Neutrophil (primary cell): Measurements from ENCODE around the gene FANCL.

Experiments
- H3K27ac ChIP-seq: fragments of 200-600 bp; sonication (generic); 2 replicates; pipeline ENCODE4 v1.5.1; 2016; ENCODE audit warnings: mild to moderate bottlenecking, moderate library complexity
- H3K27me3 ChIP-seq: fragments of 200-600 bp; sonication (generic); 2 replicates; pipeline ENCODE4 v1.6.0; 2016; ENCODE audit warnings: mild to moderate bottlenecking
- H3K36me3 ChIP-seq: fragments of 200-600 bp; sonication (generic); 2 replicates; pipeline ENCODE4 v1.5.1; 2017
- H3K4me1 ChIP-seq, 2 experiments: fragments of 200-600 bp in 1 of 2; sonication (generic) in 1 of 2; 1 replicate in 1 of 2; 2 replicates in 1 of 2; pipeline versions ENCODE4 v1.5.1 to v1.6.1; 2013 to 2016; ENCODE audit warnings: low read depth in 1 of 2, low read length in 1 of 2, mild to moderate bottlenecking in 1 of 2, moderate library complexity in 1 of 2; ENCODE audit not compliant: control insufficient read depth in 1 of 2, insufficient read depth in 1 of 2
- H3K4me3 ChIP-seq, 2 experiments: fragments of 200-600 bp in 1 of 2; sonication (generic) in 1 of 2; 1 replicate in 1 of 2; 2 replicates in 1 of 2; pipeline ENCODE4 v1.5.1; 2013 to 2016; ENCODE audit warnings: low read depth in 1 of 2, low read length in 1 of 2, mild to moderate bottlenecking in 1 of 2, moderate library complexity in 1 of 2
- H3K9me3 ChIP-seq: fragments of 200-600 bp; sonication (generic); 2 replicates; pipeline ENCODE4 v1.5.1; 2016
- CTCF ChIP-seq: fragments of 200-600 bp; sonication (generic); IDR thresholded peaks from 2 replicates; pipeline ENCODE4 v1.5.1; 2016; ENCODE audit warnings: antibody characterized with exemption

Gene FANCL

GRCh38 chr2:58135861-58136260 is 105.3 kb downstream of the FANCL start:
- H3K9me3 ChIP-seq, result no peaks in the 10 kb centered on the region
- no peak for TF ChIP-seq CTCF
- H3K27me3 ChIP-seq, result no peaks in the 10 kb centered on the region
- no peaks in the 10 kb centered on the region for H3K4me1 ChIP-seq
- peaks cover 15% of the 10 kb centered on the region for H3K36me3 ChIP-seq
- H3K27ac ChIP-seq, result no peak overlapping the region
- H3K4me3 ChIP-seq, result no peak overlapping the region

- no peaks in the 10 kb centered on the region for H3K27me3 ChIP-seq
- H3K4me1 ChIP-seq, result no peaks in the 10 kb centered on the region
- no peak overlapping the region for H3K27ac ChIP-seq
- no peak for TF ChIP-seq CTCF
- no peaks in the 10 kb centered on the region for H3K9me3 ChIP-seq
- no peak overlapping the region for H3K4me3 ChIP-seq
- H3K36me3 ChIP-seq, result peaks cover 8% of the 10 kb centered on the region
Measured at GRCh38 chr2:58133395-58133794, 107.7 kb downstream of the FANCL start.

GRCh38 chr2:58131191-58132011 is 109.7 kb downstream of the FANCL start:
- Histone ChIP-seq H3K4me1 (no peaks in the 10 kb centered on the region), H3K27ac (no peak overlapping the region), H3K27me3 (no peaks in the 10 kb centered on the region), H3K36me3 (peaks cover 8% of the 10 kb centered on the region), H3K9me3 (no peaks in the 10 kb centered on the region), H3K4me3 (no peak overlapping the region)
- TF ChIP-seq CTCF, result no peak

GRCh38 chr2:58130238-58130637 is 110.9 kb downstream of the FANCL start:
- no peak for TF ChIP-seq CTCF
- no peaks in the 10 kb centered on the region for H3K4me1 ChIP-seq
- H3K27ac ChIP-seq, result no peak overlapping the region
- H3K4me3 ChIP-seq, result no peak overlapping the region
- H3K36me3 ChIP-seq, result peaks cover 8% of the 10 kb centered on the region
- H3K27me3 ChIP-seq, result no peaks in the 10 kb centered on the region
- H3K9me3 ChIP-seq, result no peaks in the 10 kb centered on the region

- no peak overlapping the region for H3K4me3 ChIP-seq
- no peaks in the 10 kb centered on the region for H3K9me3 ChIP-seq
- no peaks in the 10 kb centered on the region for H3K27me3 ChIP-seq
- peaks cover 6% of the 10 kb centered on the region for H3K36me3 ChIP-seq
- no peaks in the 10 kb centered on the region for H3K4me1 ChIP-seq
- no peak for TF ChIP-seq CTCF
- H3K27ac ChIP-seq, result no peak overlapping the region
Measured at GRCh38 chr2:58127111-58127510, 114.0 kb downstream of the FANCL start.
